ENCODE measurements around the gene ACBD4. TPM values are rescaled to one million over a fixed set of nuclear protein-coding genes. Genes with fewer than 3 reads are reported as not detected.

ACBD4 gene
- total RNA-seq, 2 experiments from 2014 or later = 10.0 to 12.5 TPM

DNA sequence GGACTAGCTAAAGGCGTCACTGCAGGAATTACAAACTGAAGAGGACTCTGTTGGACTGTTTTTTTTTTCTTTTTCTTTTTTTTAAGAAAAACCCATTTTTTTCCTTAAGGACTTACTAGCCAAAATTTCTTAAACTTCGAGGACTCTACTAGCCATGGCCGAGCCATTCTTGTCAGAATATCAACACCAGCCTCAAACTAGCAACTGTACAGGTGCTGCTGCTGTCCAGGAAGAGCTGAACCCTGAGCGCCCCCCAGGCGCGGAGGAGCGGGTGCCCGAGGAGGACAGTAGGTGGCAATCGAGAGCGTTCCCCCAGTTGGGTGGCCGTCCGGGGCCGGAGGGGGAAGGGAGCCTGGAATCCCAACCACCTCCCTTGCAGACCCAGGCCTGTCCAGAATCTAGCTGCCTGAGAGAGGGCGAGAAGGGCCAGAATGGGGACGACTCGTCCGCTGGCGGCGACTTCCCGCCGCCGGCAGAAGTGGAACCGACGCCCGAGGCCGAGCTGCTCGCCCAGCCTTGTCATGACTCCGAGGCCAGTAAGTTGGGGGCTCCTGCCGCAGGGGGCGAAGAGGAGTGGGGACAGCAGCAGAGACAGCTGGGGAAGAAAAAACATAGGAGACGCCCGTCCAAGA is 13.7 kb downstream of the ACBD4 start:
- H3K27ac Mint-ChIP-seq = peak overlapping the region; percentile 100
- ATAC-seq (peak; percentile 38), DNase-seq (peak; percentile 88)
- no peaks in the 10 kb centered on the region for H3K27me3 Mint-ChIP-seq (ENCODE audit: low read depth)
- peaks cover 36% of the 10 kb centered on the region for H3K4me1 Mint-ChIP-seq (ENCODE audit: low read depth)
- peaks cover 28% of the 10 kb centered on the region for H3K36me3 Mint-ChIP-seq (ENCODE audit: low read depth)
- ChIA-PET POLR2A (interaction anchor here (0.5 to 9.4 kb wide), 29 partner anchors 8 to 991 kb away, joined by 3 to 280 read pairs (median 6); partner anchors contain the start of genes ACBD4, DCAKD, EFTUD2 and FMNL1), CTCF (interaction anchor here (0.7 to 10.9 kb wide), 35 partner anchors 8 to 236 kb away, joined by 3 to 344 read pairs (median 6); partner anchors contain the start of genes ACBD4, DCAKD, FMNL1 and HEXIM2)
- H3K4me3 Mint-ChIP-seq = peak overlapping the region; percentile 95
- no peaks in the 10 kb centered on the region for H3K9me3 Mint-ChIP-seq (ENCODE audit: insufficient read depth)

DNA sequence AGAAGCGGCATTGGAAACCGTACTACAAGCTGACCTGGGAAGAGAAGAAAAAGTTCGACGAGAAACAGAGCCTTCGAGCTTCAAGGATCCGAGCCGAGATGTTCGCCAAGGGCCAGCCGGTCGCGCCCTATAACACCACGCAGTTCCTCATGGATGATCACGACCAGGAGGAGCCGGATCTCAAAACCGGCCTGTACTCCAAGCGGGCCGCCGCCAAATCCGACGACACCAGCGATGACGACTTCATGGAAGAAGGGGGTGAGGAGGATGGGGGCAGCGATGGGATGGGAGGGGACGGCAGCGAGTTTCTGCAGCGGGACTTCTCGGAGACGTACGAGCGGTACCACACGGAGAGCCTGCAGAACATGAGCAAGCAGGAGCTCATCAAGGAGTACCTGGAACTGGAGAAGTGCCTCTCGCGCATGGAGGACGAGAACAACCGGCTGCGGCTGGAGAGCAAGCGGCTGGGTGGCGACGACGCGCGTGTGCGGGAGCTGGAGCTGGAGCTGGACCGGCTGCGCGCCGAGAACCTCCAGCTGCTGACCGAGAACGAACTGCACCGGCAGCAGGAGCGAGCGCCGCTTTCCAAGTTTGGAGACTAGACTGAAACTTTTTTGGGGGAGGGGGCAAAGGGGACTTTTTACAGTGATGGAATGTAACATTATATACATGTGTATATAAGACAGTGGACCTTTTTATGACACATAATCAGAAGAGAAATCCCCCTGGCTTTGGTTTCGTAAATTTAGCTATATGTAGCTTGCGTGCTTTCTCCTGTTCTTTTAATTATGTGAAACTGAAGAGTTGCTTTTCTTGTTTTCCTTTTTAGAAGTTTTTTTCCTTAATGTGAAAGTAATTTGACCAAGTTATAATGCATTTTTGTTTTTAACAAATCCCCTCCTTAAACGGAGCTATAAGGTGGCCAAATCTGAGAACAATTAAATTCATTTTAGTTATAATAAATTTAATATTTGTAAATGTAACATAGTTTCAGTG is 14.5 kb downstream of the ACBD4 start:
- H3K27me3 Mint-ChIP-seq (ENCODE audit: low read depth) = no peaks in the 10 kb centered on the region
- H3K9me3 Mint-ChIP-seq (ENCODE audit: insufficient read depth) = no peaks in the 10 kb centered on the region
- H3K4me1 Mint-ChIP-seq (ENCODE audit: low read depth) = peaks cover 33% of the 10 kb centered on the region
- peaks cover 28% of the 10 kb centered on the region for H3K36me3 Mint-ChIP-seq (ENCODE audit: low read depth)
- peak overlapping the region; percentile 95 for H3K4me3 Mint-ChIP-seq
- POLR2A ChIA-PET = interaction anchor here (0.8 to 9.4 kb wide), 17 partner anchors 11 to 251 kb away, joined by 3 to 280 read pairs (median 19); partner anchors contain the start of genes ACBD4, DCAKD, EFTUD2 and FMNL1
- ATAC-seq (no peak), DNase-seq (peak; percentile 54)
- CTCF ChIA-PET = interaction anchor here (0.7 to 10.9 kb wide), 39 partner anchors 8 to 236 kb away, joined by 3 to 344 read pairs (median 6); partner anchors contain the start of genes ACBD4, DCAKD, FMNL1 and HEXIM2
- H3K27ac Mint-ChIP-seq = peak overlapping the region; percentile 100

GRCh38 chr17:45150911-45151809 is 15.7 kb downstream of the ACBD4 start:
- ATAC-seq (no peak), DNase-seq (no peak)
- H3K4me3 Mint-ChIP-seq = peak overlapping the region; percentile 95
- CTCF ChIA-PET = interaction anchor here (0.8 to 10.9 kb wide), 29 partner anchors 10 to 372 kb away, joined by 3 to 344 read pairs (median 6); partner anchors contain the start of genes ACBD4, FMNL1, HEXIM2 and MAP3K14
- POLR2A ChIA-PET = interaction anchor here (0.6 to 9.4 kb wide), 13 partner anchors 10 to 219 kb away, joined by 3 to 280 read pairs (median 22); partner anchors contain the start of genes ACBD4, FMNL1, HEXIM2 and NMT1
- H3K27me3 Mint-ChIP-seq (ENCODE audit: low read depth) = no peaks in the 10 kb centered on the region
- H3K4me1 Mint-ChIP-seq (ENCODE audit: low read depth) = peaks cover 31% of the 10 kb centered on the region
- peaks cover 28% of the 10 kb centered on the region for H3K36me3 Mint-ChIP-seq (ENCODE audit: low read depth)
- peak overlapping the region; percentile 80 for H3K27ac Mint-ChIP-seq
- H3K9me3 Mint-ChIP-seq (ENCODE audit: insufficient read depth) = no peaks in the 10 kb centered on the region

- ATAC-seq = no peak
- ChIA-PET CTCF (interaction anchor here (1.1 to 10.9 kb wide), 4 partner anchors 16 to 43 kb away, joined by 3 to 344 read pairs (median 9); partner anchors contain the start of gene ACBD4), POLR2A (interaction anchor here (1.2 kb wide), 1 partner anchor 67 kb away, joined by 3 read pairs; the partner anchor contains the start of gene FMNL1)
- no peaks in the 10 kb centered on the region for H3K27me3 Mint-ChIP-seq (ENCODE audit: low read depth)
- no peak overlapping the region for H3K4me3 Mint-ChIP-seq
- H3K9me3 Mint-ChIP-seq (ENCODE audit: insufficient read depth) = no peaks in the 10 kb centered on the region
- peaks cover 27% of the 10 kb centered on the region for H3K36me3 Mint-ChIP-seq (ENCODE audit: low read depth)
- no peak overlapping the region for H3K27ac Mint-ChIP-seq
- DNase-seq = no peak
- H3K4me1 Mint-ChIP-seq (ENCODE audit: low read depth) = peaks cover 42% of the 10 kb centered on the region
Observed at GRCh38 chr17:45155029-45155428, 19.5 kb downstream of the ACBD4 start.

DNA sequence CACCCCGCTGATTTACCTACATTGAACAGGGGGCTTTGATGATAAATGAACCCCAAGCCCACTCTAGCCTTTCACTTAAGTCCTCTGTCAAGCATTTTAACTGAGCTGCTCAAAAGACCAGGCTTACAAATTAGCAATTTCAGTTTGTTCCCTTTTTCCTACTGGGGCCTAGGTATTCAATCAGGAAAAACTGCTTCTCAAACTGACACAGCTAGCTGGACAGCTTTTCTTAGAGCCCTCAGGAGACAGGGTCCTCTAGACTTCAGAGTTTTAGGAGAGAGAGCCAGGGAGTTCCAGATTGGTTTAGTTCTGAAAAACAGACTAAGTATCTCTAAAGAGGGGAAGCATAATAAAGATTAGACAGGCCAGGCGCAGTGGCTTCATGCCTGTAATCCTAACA is 20.0 kb downstream of the ACBD4 start:
- Mint-ChIP-seq H3K27me3 (ENCODE audit: low read depth) (no peaks in the 10 kb centered on the region), H3K4me3 (no peak overlapping the region), H3K27ac (no peak overlapping the region), H3K9me3 (ENCODE audit: insufficient read depth) (no peaks in the 10 kb centered on the region), H3K4me1 (ENCODE audit: low read depth) (peaks cover 43% of the 10 kb centered on the region), H3K36me3 (ENCODE audit: low read depth) (peaks cover 28% of the 10 kb centered on the region)
- POLR2A ChIA-PET = interaction anchor here (1.2 kb wide), 1 partner anchor 67 kb away, joined by 3 read pairs; the partner anchor contains the start of gene FMNL1
- ATAC-seq (no peak), DNase-seq (no peak)
- CTCF ChIA-PET = interaction anchor here (1.1 to 10.9 kb wide), 4 partner anchors 15 to 42 kb away, joined by 3 to 344 read pairs (median 9); partner anchors contain the start of gene ACBD4

GRCh38 chr17:45156242-45156641 is 20.8 kb downstream of the ACBD4 start:
- Mint-ChIP-seq H3K4me3 (no peak overlapping the region), H3K9me3 (ENCODE audit: insufficient read depth) (no peaks in the 10 kb centered on the region), H3K4me1 (ENCODE audit: low read depth) (peaks cover 37% of the 10 kb centered on the region), H3K36me3 (ENCODE audit: low read depth) (peaks cover 25% of the 10 kb centered on the region), H3K27ac (peak overlapping the region; percentile 3), H3K27me3 (ENCODE audit: low read depth) (no peaks in the 10 kb centered on the region)
- ChIA-PET POLR2A (interaction anchor here (1.0 to 1.2 kb wide), 2 partner anchors 8 to 66 kb away, joined by 3 to 5 read pairs; partner anchors contain the start of genes FMNL1 and HEXIM1), CTCF (interaction anchor here (1.1 to 10.9 kb wide), 5 partner anchors 6 to 41 kb away, joined by 3 to 344 read pairs (median 10); partner anchors contain the start of genes ACBD4 and HEXIM1)
- no peak for DNase-seq
- no peak for ATAC-seq

GRCh38 chr17:45160447-45161287 is 25.2 kb downstream of the ACBD4 start:
- Mint-ChIP-seq H3K27me3 (ENCODE audit: low read depth) (no peaks in the 10 kb centered on the region), H3K4me3 (peak overlapping the region; percentile 99), H3K36me3 (ENCODE audit: low read depth) (peaks cover 23% of the 10 kb centered on the region), H3K9me3 (ENCODE audit: insufficient read depth) (no peaks in the 10 kb centered on the region), H3K4me1 (ENCODE audit: low read depth) (peaks cover 45% of the 10 kb centered on the region), H3K27ac (peak overlapping the region; percentile 98)
- ChIA-PET POLR2A (interaction anchor here (0.5 to 6.5 kb wide), 20 partner anchors 11 to 425 kb away, joined by 3 to 280 read pairs (median 4); partner anchors contain the start of genes ACBD4, FMNL1, HEXIM1 and NMT1), CTCF (interaction anchor here (1.2 to 8.8 kb wide), 7 partner anchors 10 to 111 kb away, joined by 3 to 225 read pairs (median 11); partner anchors contain the start of genes ACBD4, HEXIM1 and PLCD3)
- ATAC-seq (peak; percentile 17), DNase-seq (peak; percentile 57)

DNA sequence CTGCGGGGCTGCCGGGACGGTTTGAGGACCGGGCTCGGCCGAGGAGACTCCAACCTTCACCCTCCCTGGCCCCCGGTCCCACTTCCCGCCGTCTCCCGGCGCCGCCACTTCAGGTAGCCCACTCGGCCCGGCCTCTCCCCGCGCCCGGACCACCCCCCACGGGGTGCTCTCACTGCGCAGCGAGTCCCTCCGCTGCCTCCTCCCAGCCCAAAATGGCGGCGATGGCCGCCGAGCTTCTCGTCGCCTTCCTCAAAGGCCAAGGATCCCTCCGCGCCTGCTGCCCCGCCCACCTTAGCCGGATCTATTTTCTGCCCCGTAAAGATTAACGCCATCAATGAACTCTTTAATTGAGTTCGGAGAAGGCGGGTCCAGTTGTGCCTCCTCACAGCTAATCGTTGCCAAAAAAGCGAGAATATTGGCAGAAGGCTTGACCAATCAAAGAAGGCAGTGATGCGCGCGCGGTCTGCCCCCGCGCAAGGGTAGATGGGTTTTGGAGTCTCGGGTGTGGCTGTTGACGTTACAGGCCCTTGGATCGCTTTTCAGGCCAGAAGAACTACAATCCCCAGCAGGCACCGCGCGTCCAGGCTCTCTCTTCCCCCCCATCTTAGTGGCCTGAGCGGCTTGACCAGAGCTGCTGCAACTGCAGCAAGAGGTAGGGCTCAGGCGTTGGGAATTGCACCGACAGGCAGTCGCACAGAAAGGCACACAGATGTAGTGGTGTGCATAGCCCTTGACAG is 26.0 kb downstream of the ACBD4 start, which contains the start of gene HEXIM2:
TSS of gene HEXIM2 (plus strand) at position 588 of the 737 bp plus-strand sequence. CDS start 919 bp downstream, outside the sequence.
- ChIA-PET CTCF (interaction anchor here (1.2 to 8.8 kb wide), 8 partner anchors 11 to 112 kb away, joined by 3 to 225 read pairs (median 9); partner anchors contain the start of genes ACBD4, HEXIM1 and PLCD3), POLR2A (interaction anchor here (0.6 to 6.5 kb wide), 18 partner anchors 10 to 424 kb away, joined by 3 to 280 read pairs (median 4); partner anchors contain the start of genes ACBD4, FMNL1, HEXIM1 and NMT1)
- H3K4me3 Mint-ChIP-seq = peak within 1 kb of the TSS; percentile 99
- H3K9me3 Mint-ChIP-seq (ENCODE audit: insufficient read depth) = no peaks in the 10 kb centered on the region
- H3K4me1 Mint-ChIP-seq (ENCODE audit: low read depth) = peaks cover 42% of the 10 kb centered on the region
- peak; percentile 98 for ATAC-seq
- H3K27me3 Mint-ChIP-seq (ENCODE audit: low read depth) = no peaks in the 10 kb centered on the region
- peak; percentile 99 for DNase-seq
- peak within 1 kb of the TSS; percentile 98 for H3K27ac Mint-ChIP-seq
- peaks cover 23% of the 10 kb centered on the region for H3K36me3 Mint-ChIP-seq (ENCODE audit: low read depth)
